SU-DHL-6 (cell line): Measurements from ENCODE around the gene TNFRSF1B.

ENCODE experiments used
- H2AFZ ChIP-seq: fragments of 200-600 bp; sonication (generic); 2 replicates; pipeline ENCODE4 v1.6.1; 2014; ENCODE audit warnings: low read depth, mild to moderate bottlenecking, moderate library complexity, mixed read lengths, antibody characterized with exemption, low read length; ENCODE audit not compliant: severe bottlenecking
- H3F3A ChIP-seq: fragments of 200-600 bp; shearing (Covaris generic); 2 replicates; pipeline ENCODE4 v1.6.0; 2016; ENCODE audit warnings: antibody characterized with exemption, mild to moderate bottlenecking; ENCODE audit not compliant: insufficient read depth
- H3K27ac ChIP-seq: fragments of 200-600 bp; sonication (generic); 2 replicates; pipeline ENCODE4 v1.5.1; 2016; ENCODE audit warnings: low read depth, mild to moderate bottlenecking, low read length, moderate library complexity, mixed read lengths
- H3K27me3 ChIP-seq: fragments of 200-600 bp; sonication (generic), shearing (Covaris generic); 2 replicates; pipeline ENCODE4 v1.6.0; 2014; ENCODE audit warnings: mild to moderate bottlenecking, low read length
- H3K36me3 ChIP-seq: fragments of 200-600 bp; sonication (generic); 2 replicates; pipeline ENCODE4 v1.6.1; 2014; ENCODE audit warnings: mild to moderate bottlenecking, low read length, mixed read lengths
- H3K4me2 ChIP-seq: fragments of 300-600, 200-600 bp; shearing (Covaris generic), sonication (generic); 2 replicates; pipeline ENCODE4 v1.6.0; 2014; ENCODE audit warnings: low read length, low read depth, mild to moderate bottlenecking; ENCODE audit not compliant: poor library complexity, severe bottlenecking
- H3K4me3 ChIP-seq: fragments of 200-600 bp; sonication (generic); 2 replicates; pipeline ENCODE4 v1.5.1; 2014; ENCODE audit warnings: antibody characterized with exemption, low read length, mild to moderate bottlenecking, mixed read lengths; ENCODE audit not compliant: insufficient read depth, poor library complexity, severe bottlenecking
- H3K79me2 ChIP-seq: fragments of 200-600 bp; sonication (generic); 2 replicates; pipeline ENCODE4 v1.6.1; 2014; ENCODE audit warnings: mild to moderate bottlenecking, low read length, moderate library complexity; ENCODE audit not compliant: insufficient read depth
- H3K9ac ChIP-seq: fragments of 200-600 bp; sonication (generic); 2 replicates; pipeline ENCODE4 v1.7.0; 2014; ENCODE audit warnings: mild to moderate bottlenecking, low read length
- H3K9me2 ChIP-seq: fragments of 200-600 bp; sonication (generic); replicated peaks from 2 replicates; pipeline ENCODE4 v1.6.1; 2014; ENCODE audit warnings: low read length; ENCODE audit not compliant: insufficient read depth
- H3K9me3 ChIP-seq: fragments of 200-600 bp; sonication (generic); 2 replicates; pipeline ENCODE4 v1.6.1; 2014; ENCODE audit warnings: low read length, mixed read lengths; ENCODE audit not compliant: insufficient read depth
- H4K20me1 ChIP-seq: fragments of 200-600 bp; sonication (generic); 2 replicates; pipeline ENCODE4 v1.6.1; 2014; ENCODE audit warnings: low read depth, mild to moderate bottlenecking, antibody characterized with exemption, low read length, moderate library complexity, mixed read lengths
- EZH2phosphoT487 ChIP-seq: fragments of 200-600 bp; sonication (generic), shearing (Covaris generic); conservative IDR thresholded peaks from 2 replicates; pipeline ENCODE4 v1.6.1; 2018; ENCODE audit warnings: mild to moderate bottlenecking, antibody characterized with exemption, low read length, moderate library complexity, mixed read lengths
- TF ChIP-seq, protein P1 (sequence below): fragments of 200-600 bp; sonication (generic); IDR thresholded peaks from one replicate; pipeline ENCODE4 v1.5.1; 2017; ENCODE audit warnings: antibody characterized with exemption, mild to moderate bottlenecking, low read length, moderate library complexity; ENCODE audit not compliant: insufficient read depth, poor library complexity, severe bottlenecking

TNFRSF1B gene

DNA sequence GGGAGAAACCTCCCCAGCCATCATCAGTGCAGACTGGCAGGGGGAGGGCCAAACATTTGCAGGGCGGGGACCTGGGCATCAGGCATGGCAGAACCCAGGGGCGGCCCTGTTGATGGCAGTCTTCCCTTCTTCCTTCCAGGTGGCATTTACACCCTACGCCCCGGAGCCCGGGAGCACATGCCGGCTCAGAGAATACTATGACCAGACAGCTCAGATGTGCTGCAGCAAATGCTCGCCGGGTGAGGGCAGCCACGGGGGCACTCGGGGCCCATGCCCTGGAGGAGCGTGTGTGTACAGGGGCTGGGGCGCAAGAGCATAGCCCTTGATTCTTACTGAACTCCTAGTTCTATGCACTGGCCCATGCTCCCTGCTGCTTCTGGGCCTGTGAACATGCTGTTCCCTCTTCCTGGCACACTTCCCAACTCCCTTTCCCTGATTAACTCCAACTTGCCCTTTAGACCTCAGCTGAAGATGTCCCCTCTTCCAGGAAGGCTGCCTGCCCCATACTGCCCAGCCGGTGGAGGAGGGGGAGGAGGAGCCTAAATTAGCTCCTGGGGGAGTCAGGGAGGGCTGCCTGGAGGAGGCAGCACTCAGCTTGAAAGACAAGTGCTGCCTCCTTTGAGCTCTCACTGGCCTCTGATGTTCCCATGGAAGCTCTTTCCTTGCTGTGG is 22.0 kb downstream of the TNFRSF1B start:
- H4K20me1 ChIP-seq: no peaks in the 10 kb centered on the region
- H3K9me3 ChIP-seq: no peaks in the 10 kb centered on the region
- H3K36me3 ChIP-seq: no peaks in the 10 kb centered on the region
- H3K27me3 ChIP-seq: no peaks in the 10 kb centered on the region
- no peak overlapping the region for H2AFZ ChIP-seq
- H3K9ac ChIP-seq: no peak overlapping the region
- no peak overlapping the region for H3K27ac ChIP-seq
- H3K79me2 ChIP-seq: no peaks in the 10 kb centered on the region
- no peak overlapping the region for H3K4me2 ChIP-seq
- no peaks in the 10 kb centered on the region for H3F3A ChIP-seq
- H3K9me2 ChIP-seq: no peaks in the 10 kb centered on the region
- H3K4me3 ChIP-seq: no peak overlapping the region
- no peak for TF ChIP-seq EZH2phosphoT487
- TF ChIP-seq, protein P1, sequence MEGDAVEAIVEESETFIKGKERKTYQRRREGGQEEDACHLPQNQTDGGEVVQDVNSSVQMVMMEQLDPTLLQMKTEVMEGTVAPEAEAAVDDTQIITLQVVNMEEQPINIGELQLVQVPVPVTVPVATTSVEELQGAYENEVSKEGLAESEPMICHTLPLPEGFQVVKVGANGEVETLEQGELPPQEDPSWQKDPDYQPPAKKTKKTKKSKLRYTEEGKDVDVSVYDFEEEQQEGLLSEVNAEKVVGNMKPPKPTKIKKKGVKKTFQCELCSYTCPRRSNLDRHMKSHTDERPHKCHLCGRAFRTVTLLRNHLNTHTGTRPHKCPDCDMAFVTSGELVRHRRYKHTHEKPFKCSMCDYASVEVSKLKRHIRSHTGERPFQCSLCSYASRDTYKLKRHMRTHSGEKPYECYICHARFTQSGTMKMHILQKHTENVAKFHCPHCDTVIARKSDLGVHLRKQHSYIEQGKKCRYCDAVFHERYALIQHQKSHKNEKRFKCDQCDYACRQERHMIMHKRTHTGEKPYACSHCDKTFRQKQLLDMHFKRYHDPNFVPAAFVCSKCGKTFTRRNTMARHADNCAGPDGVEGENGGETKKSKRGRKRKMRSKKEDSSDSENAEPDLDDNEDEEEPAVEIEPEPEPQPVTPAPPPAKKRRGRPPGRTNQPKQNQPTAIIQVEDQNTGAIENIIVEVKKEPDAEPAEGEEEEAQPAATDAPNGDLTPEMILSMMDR: no peak

DNA sequence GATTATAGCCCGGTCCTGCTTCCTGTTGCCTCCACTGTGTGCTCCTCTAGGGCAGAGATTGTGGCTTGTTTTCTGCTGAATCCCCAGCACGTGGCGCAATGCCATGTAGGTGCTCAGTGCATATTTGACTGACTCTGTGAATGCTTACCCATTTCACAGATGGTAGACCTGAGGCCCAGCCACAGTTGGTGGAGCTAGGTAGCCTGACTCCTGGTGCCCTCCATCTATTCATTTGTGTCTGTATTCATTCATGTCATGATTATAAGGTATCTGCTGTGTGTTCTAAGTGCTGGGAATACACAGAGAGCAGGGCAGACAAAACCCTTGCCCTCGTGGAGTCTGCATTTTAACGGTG is 22.5 kb downstream of the TNFRSF1B start:
- no peaks in the 10 kb centered on the region for H3K9me3 ChIP-seq
- no peaks in the 10 kb centered on the region for H3K79me2 ChIP-seq
- H3K4me3 ChIP-seq: no peak overlapping the region
- H3K9ac ChIP-seq: no peak overlapping the region
- H3F3A ChIP-seq: no peaks in the 10 kb centered on the region
- no peaks in the 10 kb centered on the region for H3K36me3 ChIP-seq
- H3K4me2 ChIP-seq: no peak overlapping the region
- no peaks in the 10 kb centered on the region for H4K20me1 ChIP-seq
- H2AFZ ChIP-seq: no peak overlapping the region
- no peaks in the 10 kb centered on the region for H3K9me2 ChIP-seq
- H3K27me3 ChIP-seq: no peaks in the 10 kb centered on the region
- no peak overlapping the region for H3K27ac ChIP-seq
- TF ChIP-seq EZH2phosphoT487: no peak
- TF ChIP-seq, protein P1: no peak

- H3K27me3 ChIP-seq: no peaks in the 10 kb centered on the region
- TF ChIP-seq, protein P1: no peak
- no peak for TF ChIP-seq EZH2phosphoT487
- no peaks in the 10 kb centered on the region for H3K9me3 ChIP-seq
- no peaks in the 10 kb centered on the region for H3K36me3 ChIP-seq
- no peaks in the 10 kb centered on the region for H3K9me2 ChIP-seq
- no peaks in the 10 kb centered on the region for H4K20me1 ChIP-seq
- H3K27ac ChIP-seq: no peak overlapping the region
- H3K9ac ChIP-seq: no peak overlapping the region
- no peaks in the 10 kb centered on the region for H3F3A ChIP-seq
- H3K4me3 ChIP-seq: no peak overlapping the region
- no peak overlapping the region for H2AFZ ChIP-seq
- no peaks in the 10 kb centered on the region for H3K79me2 ChIP-seq
- H3K4me2 ChIP-seq: no peak overlapping the region
Observed at GRCh38 chr1:12191242-12192032, 24.6 kb downstream of the TNFRSF1B start.
